Raji (cell line): Measurements from ENCODE around the gene SDCBP2.

Experiments
- POLR2A ChIP-seq: IDR thresholded peaks from 2 replicates; pipeline ENCODE4 v1.6.1; 2011; ENCODE audit warnings: low read depth, low read length, control low read depth; ENCODE audit not compliant: insufficient read depth

The SDCBP2 gene

GRCh38 chr20:1368448-1369199 is 39.7 kb upstream of the SDCBP2 start:
- TF ChIP-seq POLR2A, result no peak

DNA sequence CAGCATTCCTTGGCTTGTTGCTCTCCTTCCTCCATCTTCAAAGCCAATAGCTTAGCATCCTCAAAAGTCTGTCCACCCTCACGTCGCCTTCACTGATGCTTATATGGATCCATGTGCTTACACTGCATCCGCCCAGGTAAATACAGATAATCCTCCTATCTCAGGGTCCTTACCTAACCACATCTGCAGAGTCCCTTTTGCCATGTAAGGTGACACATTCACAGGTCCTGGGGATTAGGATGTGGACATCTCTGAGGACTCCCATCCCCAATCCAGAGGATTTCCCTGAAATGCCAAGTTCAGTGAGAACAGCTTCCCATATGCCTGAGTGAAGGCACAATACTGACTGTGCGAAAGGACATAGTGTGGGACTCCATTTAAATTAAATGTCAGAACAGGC is 38.5 kb upstream of the SDCBP2 start:
- TF ChIP-seq POLR2A, result no peak

DNA sequence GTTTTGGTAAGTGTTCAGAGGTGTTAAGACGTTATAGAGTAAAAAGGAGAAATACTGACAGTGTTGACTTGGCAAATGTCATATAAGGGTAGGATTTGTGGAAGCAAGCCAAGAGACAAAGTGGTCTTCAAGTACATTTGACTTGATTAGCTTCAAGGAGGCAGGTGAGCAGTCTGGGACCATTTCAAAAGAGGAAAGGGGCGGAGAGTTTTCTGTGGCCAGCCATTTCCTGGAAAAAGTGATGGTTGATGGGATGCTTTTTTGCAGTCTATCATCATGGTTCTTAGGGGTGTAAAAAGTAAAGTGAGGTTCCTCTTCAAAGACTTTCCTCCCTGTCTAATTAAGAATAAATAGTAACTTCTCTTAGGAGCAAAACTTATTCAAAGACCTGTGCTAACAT is 35.2 kb upstream of the SDCBP2 start:
- TF ChIP-seq POLR2A, result no peak

DNA sequence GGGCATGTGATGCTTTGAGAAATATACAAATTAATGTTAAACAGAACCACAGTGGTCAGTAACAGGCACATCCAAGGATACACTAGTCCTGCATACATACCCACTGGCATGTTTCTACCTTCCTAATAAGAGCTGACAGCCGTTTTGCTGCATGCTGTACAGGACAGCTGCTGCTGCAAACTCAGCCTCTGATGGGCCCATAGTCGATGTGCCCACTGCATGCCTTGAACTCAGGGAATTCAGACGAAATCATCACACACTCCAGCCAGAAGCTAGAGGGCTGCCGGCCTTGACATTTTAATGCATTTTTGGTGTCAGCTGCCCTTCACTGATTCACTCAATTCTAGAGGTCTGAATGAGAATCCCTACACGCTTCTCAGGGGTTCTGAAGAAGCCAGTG is 34.6 kb upstream of the SDCBP2 start:
- no peak for TF ChIP-seq POLR2A

DNA sequence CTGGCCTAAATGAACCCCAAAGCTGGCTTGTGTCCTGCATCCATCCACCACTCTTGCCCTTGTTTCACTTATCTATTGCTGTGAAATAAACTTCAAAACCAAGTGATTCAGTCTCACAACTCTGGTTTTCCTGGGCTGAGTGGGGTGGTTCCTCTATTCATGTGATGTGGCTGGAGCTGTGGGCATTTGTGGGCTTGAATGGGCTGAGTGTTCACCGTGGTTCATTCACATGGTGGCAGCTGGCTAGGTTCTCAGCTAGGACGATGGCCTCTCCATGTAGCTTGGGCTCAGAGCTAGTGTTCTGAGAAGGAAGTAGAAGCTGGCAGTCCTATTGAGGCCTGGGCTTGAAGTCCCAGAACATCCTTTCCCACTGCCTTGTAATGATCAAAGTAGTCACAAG is 33.5 kb upstream of the SDCBP2 start:
- no peak for TF ChIP-seq POLR2A

DNA sequence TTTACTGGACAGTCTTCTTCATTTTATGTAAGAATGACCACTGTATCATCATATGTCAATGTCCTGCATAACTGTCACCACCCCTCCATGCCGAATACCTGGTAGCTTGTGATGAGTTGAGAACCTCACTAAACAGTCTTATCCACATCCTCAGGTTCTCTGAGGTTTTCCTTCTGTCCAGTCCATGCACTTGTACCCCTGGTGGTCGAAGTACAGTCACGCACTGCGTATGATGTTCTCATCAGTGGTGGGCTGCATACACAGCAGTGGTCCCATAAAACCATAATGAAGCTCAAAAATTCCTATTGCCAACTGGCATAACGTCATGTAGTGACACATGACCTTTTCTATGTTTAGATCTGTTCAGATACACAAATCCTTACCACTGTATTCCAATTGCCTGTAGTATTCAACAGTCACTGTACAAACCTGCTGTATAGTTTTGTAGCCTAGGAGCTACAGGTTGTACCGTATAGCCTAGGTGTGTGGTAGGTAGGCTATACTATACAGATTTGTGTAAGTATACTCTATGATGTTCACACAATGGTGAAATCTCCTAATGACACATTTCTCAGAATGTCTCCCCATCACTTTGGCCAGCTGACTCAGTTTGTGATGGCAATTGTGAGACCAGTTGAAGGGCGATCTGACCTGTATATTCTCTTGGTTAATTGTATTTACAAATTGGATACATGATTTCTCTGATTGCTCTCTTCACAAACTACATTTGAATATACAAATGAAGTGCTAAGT is 31.3 kb upstream of the SDCBP2 start:
- TF ChIP-seq POLR2A, result no peak

DNA sequence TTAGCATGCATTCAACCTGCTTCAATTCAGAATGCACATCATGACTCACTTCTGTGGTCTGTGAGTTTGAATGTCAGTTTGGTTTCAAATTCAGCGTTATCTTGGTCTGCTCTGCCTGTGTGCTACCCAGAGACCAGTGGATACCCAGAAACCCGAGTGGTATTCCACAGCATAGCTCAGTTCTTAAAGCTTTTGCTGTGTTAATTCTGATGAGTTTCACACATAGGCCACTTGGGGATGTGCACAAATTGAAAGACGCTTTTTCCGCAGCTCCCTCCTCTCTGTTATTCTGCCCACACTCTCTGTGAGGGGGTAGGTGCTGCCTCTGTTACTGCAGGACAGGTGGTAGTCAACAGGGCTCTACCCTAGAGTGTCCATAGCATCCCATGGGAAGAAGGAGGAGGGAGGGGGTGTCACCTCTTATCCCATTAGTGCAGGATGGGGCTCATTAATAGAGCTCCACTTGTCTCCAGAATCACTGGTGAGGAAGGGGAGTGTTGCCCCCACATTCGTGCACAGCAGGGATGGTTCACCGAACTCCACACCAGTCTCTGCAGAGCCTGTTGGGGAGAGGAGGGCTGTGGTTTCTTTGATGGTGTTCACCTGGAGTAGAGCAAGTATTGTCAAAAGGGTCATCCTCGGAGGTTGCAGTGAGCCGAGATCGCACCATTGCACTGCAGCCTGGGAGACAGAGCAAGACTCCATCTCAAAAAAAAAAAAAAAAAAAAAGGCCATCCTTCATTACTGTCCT is 29.2 kb upstream of the SDCBP2 start:
- no peak for TF ChIP-seq POLR2A

- no peak for TF ChIP-seq POLR2A
Measured at GRCh38 chr20:1353956-1354355, 25.0 kb upstream of the SDCBP2 start.

DNA sequence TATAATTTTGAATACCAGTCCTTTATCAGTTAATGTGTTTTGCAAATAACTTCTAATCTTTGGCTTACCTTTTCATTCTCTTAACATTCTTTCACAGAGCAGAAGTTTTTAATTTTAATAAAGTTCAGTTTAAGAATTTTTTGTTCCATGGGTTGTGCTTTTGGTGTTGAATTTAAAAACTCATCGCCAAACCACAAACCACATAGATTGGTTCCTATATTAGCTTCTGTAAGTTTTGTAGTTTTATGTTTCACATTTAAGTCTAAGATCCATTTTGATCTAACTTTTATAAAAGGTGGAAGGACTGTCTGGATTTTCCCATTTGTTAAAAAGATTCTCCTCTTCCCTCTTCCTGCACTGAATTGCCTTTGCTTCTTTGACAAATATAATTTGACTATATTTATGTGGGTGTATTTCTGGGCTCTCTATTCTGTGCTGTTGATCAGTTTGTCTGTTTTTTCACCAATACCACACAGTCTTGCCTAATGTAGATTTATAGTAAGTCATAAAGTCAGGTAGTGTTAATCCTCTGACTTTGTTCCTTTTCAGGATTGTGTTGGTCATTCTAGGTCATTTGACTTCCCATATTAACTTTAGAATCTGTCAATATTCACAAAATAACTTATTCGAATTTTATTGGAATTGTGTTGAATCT is 17.5 kb upstream of the SDCBP2 start:
- no peak for TF ChIP-seq POLR2A

DNA sequence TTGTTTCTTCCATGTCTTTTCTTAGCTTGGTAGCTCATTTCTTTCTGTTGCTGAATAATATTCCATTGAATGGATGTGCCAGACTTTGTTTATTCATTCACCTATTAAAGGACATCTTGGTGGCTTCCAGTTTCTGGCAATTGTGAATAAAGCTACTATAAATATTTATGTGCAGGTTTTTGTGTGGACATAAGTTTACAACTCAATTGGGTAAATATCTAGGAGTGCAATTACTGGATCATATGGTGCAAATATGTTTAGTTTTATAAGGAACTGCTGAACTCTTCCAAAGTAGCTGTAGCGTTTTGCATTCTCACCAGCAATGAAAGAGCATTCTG is 16.8 kb upstream of the SDCBP2 start:
- no peak for TF ChIP-seq POLR2A

GRCh38 chr20:1345030-1345755 is 16.3 kb upstream of the SDCBP2 start:
- TF ChIP-seq POLR2A, result no peak

DNA sequence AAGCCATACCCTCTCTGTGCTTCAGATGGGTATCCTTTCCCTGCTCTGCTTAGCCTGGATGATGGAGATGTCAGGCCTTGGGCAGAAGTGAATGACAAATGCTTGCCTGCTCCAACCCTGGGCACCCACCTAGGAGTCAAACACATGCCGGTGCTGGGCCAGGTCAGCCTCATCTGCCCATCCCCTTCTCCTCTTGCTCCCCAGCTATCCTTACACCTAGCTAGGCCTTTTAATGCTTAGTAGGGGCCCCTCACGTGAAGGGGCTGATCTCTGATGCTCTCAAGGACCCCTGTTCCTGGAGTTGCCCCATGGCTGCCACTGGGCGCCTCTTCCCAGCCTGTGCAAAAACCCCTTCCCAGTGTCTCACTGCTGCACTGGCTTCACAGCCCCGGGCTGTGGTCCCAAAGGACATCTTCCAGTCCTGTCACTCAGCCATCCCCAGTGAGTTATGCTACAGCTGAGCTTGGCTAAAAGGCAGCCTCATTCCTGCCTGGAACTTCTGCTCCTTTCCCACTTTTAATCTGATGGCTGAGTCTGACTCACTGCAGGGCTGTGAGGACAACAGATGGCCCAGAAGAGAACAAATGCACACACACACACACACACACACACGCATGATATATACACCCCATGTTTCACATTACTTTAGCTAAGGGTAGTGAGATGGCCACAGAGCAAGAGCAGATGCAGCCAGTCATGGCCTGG is 12.8 kb upstream of the SDCBP2 start:
- TF ChIP-seq POLR2A, result no peak

DNA sequence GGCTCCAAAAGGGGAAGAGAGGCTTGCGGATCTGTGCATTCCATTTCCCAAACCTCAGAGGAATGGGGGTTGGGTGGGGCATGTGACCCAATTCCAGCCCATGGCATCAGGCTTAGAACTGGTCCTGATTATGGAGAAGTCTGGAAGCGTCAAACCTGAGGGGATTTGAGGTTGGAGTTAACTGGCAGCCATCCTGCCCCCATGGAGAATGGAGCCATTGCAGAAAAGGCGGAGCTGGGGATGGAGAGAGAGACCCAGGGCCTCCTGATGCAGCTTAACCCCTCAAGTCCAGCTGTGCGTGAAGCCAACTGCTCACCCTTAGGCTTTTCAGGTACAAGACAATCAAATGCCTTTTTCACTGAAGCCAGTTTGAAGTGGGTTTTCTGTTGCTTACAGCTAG is 9.9 kb upstream of the SDCBP2 start:
- TF ChIP-seq POLR2A, result no peak

DNA sequence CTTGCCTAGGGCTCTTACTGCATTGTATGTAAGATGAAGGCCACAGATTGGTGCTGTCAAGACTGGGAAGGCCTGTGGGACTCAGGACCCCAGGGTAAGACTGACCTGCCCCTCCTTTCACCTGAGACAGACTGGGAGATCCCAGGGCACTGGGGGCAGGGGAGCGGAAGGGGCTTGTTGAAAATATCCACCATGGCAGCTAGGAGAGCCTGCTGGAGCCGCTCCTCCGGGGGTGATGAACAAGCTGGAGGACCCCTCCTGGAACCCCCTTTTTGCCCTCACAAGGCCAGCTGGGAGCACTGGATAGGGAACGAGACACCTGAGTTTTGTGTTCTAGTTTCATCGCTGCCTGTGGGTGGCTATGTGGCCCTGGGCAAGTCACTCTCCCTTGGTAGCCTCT is 9.2 kb upstream of the SDCBP2 start:
- TF ChIP-seq POLR2A, result no peak
